ENCODE measurements around the gene KLHL15.

DNA sequence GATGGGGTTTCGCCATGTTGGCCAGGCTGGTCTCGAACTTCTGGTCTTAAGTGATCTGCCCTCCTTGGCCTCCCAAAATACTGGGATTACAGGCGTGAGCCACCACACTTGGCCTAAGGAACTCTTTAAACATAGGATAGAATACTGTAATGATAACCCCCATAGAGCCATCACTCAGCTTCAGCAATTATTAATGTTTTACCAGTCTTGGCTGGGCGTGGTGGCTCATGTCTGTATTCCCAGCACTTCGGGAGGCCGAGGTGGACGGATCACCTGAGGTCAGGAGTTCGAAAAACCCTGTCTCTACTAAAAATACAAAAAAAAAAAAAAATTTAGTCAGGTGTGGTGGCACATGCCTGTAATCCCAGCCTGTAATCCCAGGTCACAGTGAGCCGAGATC lies 42.9 kb upstream of the KLHL15 start:
- no peak for TF ChIP-seq POLR2A (IDR thresholded peaks at IDR 0.05; ENCODE audit: low read depth, low read length)
- TF ChIP-seq POLR2AphosphoS5 (IDR thresholded peaks at IDR 0.05; ENCODE audit: low read depth, low read length) = no peak
- no peak for TF ChIP-seq TAF1 (IDR thresholded peaks at IDR 0.05; ENCODE audit: low read depth, low read length)
